Retinal pigment epithelial cell (primary cell): ENCODE data around the gene C1orf174.
"Not testable (repeated sequence)": the region's sequence is repeated elsewhere in the genome, so short reads cannot be mapped to it uniquely, and the experiment has no call there.

ENCODE experiments used
- DNase-seq: peaks from one replicate; pipeline ENCODE4 v3.0.0-alpha.2; 2010; ENCODE audit warnings: low read depth
- H3K4me3 ChIP-seq: 2 replicates; pipeline ENCODE4 v1.5.1; 2011; ENCODE audit warnings: mild to moderate bottlenecking, low read length, control low read depth, moderate library complexity
- TF ChIP-seq, protein P1 (sequence below): conservative IDR thresholded peaks from 2 replicates; pipeline ENCODE4 v1.5.1; 2011; ENCODE audit warnings: low read depth, low read length, control low read depth, inconsistent platforms

Gene C1orf174

DNA sequence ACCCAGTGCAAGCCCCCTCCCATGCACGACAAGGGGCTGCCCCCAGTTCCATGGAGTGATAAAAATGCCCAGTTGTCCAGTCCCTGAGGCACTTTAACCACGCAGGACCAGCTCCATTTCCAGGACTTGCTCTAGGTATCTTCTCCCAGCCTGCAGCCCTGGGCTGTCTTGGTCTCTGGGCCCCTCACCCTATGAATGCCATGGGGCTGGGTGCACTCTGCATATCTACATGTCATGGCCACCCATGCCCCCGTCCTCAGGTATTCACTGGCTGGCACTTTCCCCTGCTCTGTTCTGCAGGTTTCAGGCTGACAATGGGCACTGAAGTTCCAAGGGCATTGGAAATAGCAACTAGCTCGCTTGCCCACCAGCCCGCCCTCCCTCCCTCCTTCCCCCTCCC, 19.6 kb upstream of the C1orf174 start:
- DNase-seq: no peak
- no peak overlapping the region for H3K4me3 ChIP-seq
- TF ChIP-seq, protein P1, sequence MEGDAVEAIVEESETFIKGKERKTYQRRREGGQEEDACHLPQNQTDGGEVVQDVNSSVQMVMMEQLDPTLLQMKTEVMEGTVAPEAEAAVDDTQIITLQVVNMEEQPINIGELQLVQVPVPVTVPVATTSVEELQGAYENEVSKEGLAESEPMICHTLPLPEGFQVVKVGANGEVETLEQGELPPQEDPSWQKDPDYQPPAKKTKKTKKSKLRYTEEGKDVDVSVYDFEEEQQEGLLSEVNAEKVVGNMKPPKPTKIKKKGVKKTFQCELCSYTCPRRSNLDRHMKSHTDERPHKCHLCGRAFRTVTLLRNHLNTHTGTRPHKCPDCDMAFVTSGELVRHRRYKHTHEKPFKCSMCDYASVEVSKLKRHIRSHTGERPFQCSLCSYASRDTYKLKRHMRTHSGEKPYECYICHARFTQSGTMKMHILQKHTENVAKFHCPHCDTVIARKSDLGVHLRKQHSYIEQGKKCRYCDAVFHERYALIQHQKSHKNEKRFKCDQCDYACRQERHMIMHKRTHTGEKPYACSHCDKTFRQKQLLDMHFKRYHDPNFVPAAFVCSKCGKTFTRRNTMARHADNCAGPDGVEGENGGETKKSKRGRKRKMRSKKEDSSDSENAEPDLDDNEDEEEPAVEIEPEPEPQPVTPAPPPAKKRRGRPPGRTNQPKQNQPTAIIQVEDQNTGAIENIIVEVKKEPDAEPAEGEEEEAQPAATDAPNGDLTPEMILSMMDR: no peak

DNA sequence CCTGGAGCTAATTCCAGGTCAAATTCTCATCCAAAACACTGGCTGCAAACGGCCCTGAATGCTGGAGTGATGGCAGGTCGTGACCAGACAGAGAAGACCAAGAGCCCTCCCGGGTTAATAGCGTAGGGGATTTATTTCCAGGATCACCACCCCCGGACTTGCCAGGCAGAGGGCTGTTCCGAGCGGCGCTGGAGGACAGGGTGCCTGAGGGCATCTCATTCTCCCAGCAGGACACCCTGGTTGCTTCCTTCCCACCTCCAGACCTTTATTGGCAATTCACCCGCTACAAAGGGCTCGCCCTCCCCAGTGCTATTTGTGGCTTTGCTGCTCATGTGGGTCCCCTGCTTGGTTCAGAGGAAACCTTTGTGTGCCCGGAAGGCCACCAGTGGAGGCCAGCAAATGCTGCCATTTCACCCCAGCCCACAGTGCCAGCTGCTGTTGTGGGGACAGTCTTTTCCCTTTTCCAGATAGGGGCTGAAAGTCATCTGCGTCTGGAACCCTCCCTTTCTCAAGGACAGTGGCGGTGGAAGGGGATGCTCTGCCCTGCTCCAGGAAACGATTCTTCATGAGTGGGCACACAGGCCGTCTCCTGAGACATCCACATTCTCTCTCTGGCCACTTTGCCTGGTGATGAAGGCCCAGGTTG, 19.0 kb upstream of the C1orf174 start:
- no peak overlapping the region for H3K4me3 ChIP-seq
- TF ChIP-seq, protein P1: no peak
- no peak for DNase-seq

DNA sequence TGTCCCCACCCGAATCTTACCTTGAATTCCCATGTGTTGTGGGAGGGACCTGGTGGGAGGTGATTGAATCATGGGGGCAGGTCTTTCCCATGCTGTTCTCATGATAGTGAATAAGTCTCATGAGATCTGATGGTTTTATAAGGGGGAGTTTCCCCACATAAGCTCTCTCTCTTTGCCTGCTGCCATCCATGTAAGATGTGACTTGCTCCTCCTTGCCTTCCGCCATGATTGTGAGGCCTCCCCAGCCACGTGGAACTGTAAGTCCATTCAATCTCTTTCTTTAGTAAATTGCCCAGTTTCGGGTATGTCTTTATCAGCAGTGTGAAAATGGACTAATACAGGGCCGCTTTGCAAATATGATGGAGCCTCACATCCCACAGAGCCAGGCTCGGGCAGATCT, 18.3 kb upstream of the C1orf174 start:
- not testable (repeated sequence) for DNase-seq, H3K4me3 ChIP-seq

DNA sequence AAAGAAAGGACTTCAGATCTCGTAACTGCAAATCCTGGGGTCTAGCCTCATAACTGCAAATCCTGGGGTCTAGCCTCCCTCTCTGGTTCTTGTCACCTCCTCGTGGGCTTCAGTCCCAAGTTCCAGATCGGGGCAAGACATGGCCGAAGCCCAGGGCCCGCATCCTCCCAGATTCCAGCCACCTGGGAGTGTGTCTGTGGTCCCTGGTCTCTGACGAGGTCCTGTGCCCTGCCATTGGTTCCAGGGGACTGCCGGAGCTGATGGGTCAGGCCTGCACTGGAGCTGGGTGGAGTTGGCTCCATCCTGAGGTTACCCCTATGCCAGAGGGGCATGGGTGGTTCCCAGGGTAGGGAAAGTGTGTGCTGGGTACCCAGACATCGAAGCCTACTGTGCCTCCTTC, 17.7 kb upstream of the C1orf174 start:
- TF ChIP-seq, protein P1: no peak
- H3K4me3 ChIP-seq: no peak overlapping the region
- DNase-seq: no peak

DNA sequence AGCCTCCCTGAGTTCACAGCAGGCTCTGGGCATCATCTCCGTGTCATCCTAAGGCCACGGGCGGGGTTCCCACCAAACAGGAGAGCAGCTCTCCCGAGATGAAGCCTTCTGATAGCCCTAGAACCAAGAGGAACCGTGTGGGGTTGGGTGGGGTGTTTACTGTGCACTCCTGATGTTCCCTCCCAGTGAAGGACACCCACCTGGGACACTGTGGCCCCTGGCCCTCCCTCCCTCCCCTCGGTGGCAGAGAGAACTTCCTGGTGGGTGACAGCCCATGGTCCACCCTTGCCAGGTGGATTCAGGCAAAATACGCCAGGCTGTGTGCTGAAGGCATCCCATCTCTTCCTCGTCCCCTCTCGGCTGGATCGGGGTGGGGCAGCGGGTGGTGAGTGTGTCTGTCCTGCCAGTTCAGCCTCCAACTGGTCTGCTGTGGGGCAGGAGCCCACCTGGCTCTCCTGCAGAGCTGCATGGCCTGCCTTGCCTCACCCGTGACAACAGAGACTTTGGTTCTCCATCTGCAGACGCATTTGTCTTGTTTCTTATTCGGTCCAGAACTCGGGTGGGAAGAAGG, 15.6 kb upstream of the C1orf174 start:
- no peak for DNase-seq
- TF ChIP-seq, protein P1: no peak
- H3K4me3 ChIP-seq: no peak overlapping the region

DNA sequence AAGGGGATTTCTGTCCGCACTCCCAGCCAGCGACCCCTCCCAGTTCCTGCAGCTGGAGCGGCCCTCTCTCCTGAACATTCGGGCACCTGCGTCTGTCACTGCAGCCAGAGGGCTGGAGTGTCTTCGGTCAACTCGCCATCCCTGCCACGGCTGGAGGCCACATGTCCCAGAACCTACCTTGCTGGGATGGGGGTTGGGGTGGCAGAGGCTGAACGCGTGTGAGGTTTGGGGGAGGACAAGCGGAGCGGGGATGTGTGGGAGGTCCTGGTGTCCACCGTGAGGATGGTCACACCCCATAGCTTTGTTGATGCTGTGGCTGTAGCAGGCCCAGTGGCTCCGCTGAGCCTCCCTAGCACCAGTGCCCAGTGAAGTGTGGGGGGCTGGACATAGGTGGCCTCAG, 14.8 kb upstream of the C1orf174 start:
- TF ChIP-seq, protein P1: no peak
- H3K4me3 ChIP-seq: no peak overlapping the region
- no peak for DNase-seq

DNA sequence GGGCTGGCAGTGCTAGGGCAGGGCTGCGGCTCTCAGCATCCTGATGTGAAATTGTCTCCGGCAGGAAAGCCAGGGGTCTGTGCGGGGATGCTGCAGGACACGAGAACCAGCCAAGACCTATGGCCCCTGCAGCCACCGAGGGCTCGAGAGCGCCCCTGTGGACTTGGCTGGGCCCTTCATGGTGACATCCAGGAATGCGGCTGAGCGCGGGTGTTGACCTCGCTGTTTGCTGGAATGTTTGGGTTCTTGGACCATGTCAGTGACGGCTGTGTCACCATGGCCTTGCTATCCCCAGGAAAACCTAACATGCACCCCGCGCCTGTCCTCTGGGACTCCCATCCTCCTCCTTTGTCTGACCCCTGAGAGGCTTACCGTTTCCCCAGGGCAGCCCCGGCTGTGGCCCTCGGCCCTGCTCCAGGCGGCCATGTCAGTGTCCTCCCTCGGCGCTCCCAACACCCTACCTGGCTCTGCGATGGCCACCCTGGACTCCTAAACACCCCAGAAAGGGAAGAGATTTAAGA, 14.3 kb upstream of the C1orf174 start:
- DNase-seq: no peak

More for the DNA sequence above, 14.3 kb upstream of the C1orf174 start:
- no peak overlapping the region for H3K4me3 ChIP-seq
- TF ChIP-seq, protein P1: no peak
